ES-I3 (cell line): ENCODE measurements around the gene DAPK1.

ENCODE experiments used
- H3K36me3 ChIP-seq: 2 replicates; pipeline ENCODE4 v1.6.1; 2013; ENCODE audit warnings: mild to moderate bottlenecking, low read length, control low read depth, moderate library complexity; ENCODE audit not compliant: insufficient read depth
- H3K4me1 ChIP-seq: 2 replicates; pipeline ENCODE4 v1.6.1; 2013; ENCODE audit warnings: mild to moderate bottlenecking, control low read depth, low read length; ENCODE audit not compliant: insufficient read depth
- H3K9ac ChIP-seq: 2 replicates; pipeline ENCODE4 v1.6.1; 2013; ENCODE audit warnings: low read depth, mild to moderate bottlenecking, low read length, moderate library complexity
- H3K9me3 ChIP-seq: 2 replicates; pipeline ENCODE4 v1.6.1; 2013; ENCODE audit warnings: mild to moderate bottlenecking, low read length, moderate library complexity; ENCODE audit not compliant: control insufficient read depth, insufficient read depth

DAPK1 gene

GRCh38 chr9:87694236-87694755 is 196.6 kb downstream of the DAPK1 start:
- Histone ChIP-seq H3K9me3 (no peaks in the 10 kb centered on the region), H3K4me1 (no peaks in the 10 kb centered on the region), H3K9ac (no peak overlapping the region), H3K36me3 (peaks cover 7% of the 10 kb centered on the region; the same call in 1 of the 2 replicates)

- Histone ChIP-seq H3K36me3 (peaks cover 7% of the 10 kb centered on the region), H3K9ac (no peak overlapping the region), H3K4me1 (no peaks in the 10 kb centered on the region), H3K9me3 (no peaks in the 10 kb centered on the region)
Observed at GRCh38 chr9:87695523-87695922, 197.9 kb downstream of the DAPK1 start.

GRCh38 chr9:87696641-87697040 is 199.0 kb downstream of the DAPK1 start:
- Histone ChIP-seq H3K9ac (no peak overlapping the region), H3K4me1 (peaks cover under 1% of the 10 kb centered on the region), H3K9me3 (no peaks in the 10 kb centered on the region), H3K36me3 (peaks cover 7% of the 10 kb centered on the region)

DNA sequence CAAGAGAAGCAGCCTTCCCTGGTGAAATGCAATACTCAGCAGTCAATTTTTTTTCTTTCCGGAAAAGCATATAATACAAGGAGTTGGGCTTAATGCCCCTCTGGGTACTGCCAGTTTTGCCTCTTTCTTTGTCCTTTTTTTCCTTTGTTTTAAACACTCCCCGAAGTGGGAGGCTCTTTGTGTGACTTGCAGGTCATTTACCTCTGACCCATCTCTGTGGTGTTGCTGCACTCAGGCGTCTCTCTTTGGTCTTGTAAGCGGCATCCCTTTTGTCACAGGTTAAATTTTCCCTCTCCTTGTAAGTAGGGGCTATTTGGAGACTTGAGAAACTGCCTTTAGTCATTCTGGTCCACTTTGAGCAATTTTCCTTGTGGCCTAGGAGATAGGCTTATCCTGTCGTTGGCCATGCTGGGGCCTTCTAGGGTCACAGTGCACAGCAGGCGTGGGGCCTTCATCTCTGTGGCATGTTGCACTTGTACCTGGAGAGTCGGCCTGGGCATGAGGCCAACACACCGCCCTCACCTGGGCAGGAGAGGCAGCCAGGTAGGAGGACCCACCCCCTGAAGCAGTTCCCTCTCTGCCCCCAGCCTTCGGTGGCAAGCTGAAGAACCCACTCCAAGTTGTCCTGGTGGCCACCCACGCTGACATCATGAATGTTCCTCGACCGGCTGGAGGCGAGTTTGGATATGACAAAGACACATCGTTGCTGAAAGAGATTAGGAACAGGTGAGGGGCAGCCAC is 200.6 kb downstream of the DAPK1 start:
- Histone ChIP-seq H3K9me3 (no peaks in the 10 kb centered on the region), H3K9ac (no peak overlapping the region), H3K4me1 (peaks cover 6% of the 10 kb centered on the region), H3K36me3 (peaks cover 7% of the 10 kb centered on the region)

- Histone ChIP-seq H3K36me3 (peaks cover 7% of the 10 kb centered on the region), H3K9ac (no peak overlapping the region)
Observed at GRCh38 chr9:87699835-87700234, 202.2 kb downstream of the DAPK1 start.

DNA sequence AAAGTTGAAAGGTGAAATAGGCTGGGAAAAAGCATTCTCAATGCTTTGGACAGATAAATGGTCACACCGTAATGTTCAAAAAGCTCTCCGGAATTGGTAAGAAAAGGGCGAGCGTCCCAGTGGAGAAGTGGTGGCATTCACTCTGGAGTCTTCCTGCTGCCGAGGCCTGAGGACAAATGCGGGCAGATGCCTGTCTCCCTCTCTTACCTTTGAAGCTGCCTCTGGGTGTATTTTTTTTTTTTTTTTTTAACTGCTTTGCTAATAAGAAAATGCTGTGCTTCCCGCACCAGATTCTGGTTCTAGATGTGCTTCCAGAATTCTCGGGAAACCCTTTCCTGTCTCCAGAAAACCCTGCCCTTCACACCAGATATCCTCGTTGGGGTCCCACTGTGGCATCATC is 203.8 kb downstream of the DAPK1 start:
- Histone ChIP-seq H3K9me3 (no peaks in the 10 kb centered on the region), H3K36me3 (peaks cover 14% of the 10 kb centered on the region), H3K4me1 (peaks cover 6% of the 10 kb centered on the region), H3K9ac (no peak overlapping the region)

More at GRCh38 chr9:87699835-87700234, 202.2 kb downstream of the DAPK1 start:
- no peaks in the 10 kb centered on the region for H3K9me3 ChIP-seq
- H3K4me1 ChIP-seq = peaks cover 6% of the 10 kb centered on the region

GRCh38 chr9:87701931-87702421 is 204.3 kb downstream of the DAPK1 start:
- H3K36me3 ChIP-seq = peaks cover 18% of the 10 kb centered on the region
- peaks cover 6% of the 10 kb centered on the region for H3K4me1 ChIP-seq
- H3K9ac ChIP-seq = no peak overlapping the region

DNA sequence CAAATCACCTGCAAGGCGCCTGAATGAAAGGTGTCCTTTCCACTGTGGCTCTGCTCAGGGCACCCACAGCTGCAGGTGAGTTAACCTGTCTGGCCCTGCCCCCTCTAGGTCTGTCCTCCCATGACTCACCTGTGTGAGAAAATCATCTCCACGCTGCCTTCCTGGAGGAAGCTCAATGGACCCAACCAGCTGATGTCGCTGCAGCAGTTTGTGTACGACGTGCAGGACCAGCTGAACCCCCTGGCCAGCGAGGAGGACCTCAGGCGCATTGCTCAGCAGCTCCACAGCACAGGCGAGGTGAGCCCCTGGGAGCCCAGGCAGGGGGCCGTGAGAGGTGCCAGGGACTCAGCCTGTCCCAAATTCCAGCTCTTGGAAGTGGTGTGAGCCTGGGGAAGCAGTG is 205.3 kb downstream of the DAPK1 start:
- Histone ChIP-seq H3K9ac (no peak overlapping the region), H3K4me1 (peaks cover 6% of the 10 kb centered on the region), H3K36me3 (peaks cover 12% of the 10 kb centered on the region; the same call in 1 of the 2 replicates), H3K9me3 (no peaks in the 10 kb centered on the region)

More at GRCh38 chr9:87701931-87702421, 204.3 kb downstream of the DAPK1 start:
- no peaks in the 10 kb centered on the region for H3K9me3 ChIP-seq

DNA sequence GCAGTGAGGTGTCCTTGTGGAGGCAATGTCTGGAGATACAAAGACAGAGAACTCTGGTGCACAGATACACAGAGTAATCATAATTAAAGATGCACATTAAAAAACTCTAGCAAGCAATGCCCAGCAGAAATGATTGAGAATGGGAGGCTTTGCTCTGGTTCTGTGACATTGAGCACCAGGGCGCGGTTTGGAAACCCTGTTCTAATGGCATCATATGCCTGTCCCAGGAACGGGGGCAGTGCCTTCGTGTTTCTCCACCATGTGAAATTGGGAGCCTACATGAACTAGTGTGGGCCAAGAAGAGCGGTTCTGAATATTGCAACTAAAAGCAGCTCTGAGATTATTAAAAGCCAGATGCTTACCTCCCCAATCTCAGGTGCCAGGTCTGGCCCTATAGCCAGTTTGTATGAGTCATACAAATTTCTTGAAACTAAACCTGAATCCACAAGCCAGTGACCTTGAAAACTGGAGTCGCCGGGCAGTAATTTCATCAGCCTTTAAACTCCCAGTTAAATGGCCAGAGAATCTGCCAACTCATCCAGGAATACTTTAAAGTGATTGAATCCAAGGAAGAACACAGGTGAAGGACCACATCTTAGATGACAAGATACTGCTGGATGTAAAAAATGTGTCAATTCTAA is 206.1 kb downstream of the DAPK1 start:
- Histone ChIP-seq H3K36me3 (peaks cover 12% of the 10 kb centered on the region; the same call in 1 of the 2 replicates), H3K9me3 (no peaks in the 10 kb centered on the region), H3K9ac (no peak overlapping the region), H3K4me1 (peaks cover 6% of the 10 kb centered on the region)

GRCh38 chr9:87704342-87704741 is 206.7 kb downstream of the DAPK1 start:
- H3K4me1 ChIP-seq = peaks cover 6% of the 10 kb centered on the region
- no peak overlapping the region for H3K9ac ChIP-seq
- H3K36me3 ChIP-seq = peaks cover 12% of the 10 kb centered on the region; the same call in 1 of the 2 replicates
- H3K9me3 ChIP-seq = no peaks in the 10 kb centered on the region

DNA sequence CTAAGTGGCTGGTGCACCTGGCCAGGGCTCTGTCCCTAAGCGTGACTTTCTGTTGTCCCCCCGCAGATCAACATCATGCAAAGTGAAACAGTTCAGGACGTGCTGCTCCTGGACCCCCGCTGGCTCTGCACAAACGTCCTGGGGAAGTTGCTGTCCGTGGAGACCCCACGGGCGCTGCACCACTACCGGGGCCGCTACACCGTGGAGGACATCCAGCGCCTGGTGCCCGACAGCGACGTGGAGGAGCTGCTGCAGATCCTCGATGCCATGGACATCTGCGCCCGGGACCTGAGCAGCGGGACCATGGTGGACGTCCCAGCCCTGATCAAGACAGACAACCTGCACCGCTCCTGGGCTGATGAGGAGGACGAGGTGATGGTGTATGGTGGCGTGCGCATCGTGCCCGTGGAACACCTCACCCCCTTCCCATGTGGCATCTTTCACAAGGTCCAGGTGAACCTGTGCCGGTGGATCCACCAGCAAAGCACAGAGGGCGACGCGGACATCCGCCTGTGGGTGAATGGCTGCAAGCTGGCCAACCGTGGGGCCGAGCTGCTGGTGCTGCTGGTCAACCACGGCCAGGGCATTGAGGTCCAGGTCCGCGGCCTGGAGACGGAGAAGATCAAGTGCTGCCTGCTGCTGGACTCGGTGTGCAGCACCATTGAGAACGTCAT is 208.5 kb downstream of the DAPK1 start:
- H3K4me1 ChIP-seq = peaks cover 6% of the 10 kb centered on the region
- H3K9ac ChIP-seq = no peak overlapping the region
- peaks cover 12% of the 10 kb centered on the region; the same call in 1 of the 2 replicates for H3K36me3 ChIP-seq
- H3K9me3 ChIP-seq = no peaks in the 10 kb centered on the region

DNA sequence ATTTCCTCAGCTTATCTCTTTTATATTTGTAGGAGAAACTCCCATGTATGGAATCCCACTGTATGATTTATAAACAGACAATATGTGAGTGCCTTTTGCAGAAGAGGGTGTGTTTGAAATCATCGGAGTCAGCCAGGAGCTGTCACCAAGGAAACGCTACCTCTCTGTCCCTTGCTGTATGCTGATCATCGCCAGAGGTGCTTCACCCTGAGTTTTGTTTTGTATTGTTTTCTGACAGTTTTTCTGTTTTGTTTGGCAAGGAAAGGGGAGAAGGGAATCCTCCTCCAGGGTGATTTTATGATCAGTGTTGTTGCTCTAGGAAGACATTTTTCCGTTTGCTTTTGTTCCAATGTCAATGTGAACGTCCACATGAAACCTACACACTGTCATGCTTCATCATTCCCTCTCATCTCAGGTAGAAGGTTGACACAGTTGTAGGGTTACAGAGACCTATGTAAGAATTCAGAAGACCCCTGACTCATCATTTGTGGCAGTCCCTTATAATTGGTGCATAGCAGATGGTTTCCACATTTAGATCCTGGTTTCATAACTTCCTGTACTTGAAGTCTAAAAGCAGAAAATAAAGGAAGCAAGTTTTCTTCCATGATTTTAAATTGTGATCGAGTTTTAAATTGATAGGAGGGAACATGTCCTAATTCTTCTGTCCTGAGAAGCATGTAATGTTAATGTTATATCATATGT is 210.3 kb downstream of the DAPK1 start:
- Histone ChIP-seq H3K36me3 (peaks cover 12% of the 10 kb centered on the region; the same call in 1 of the 2 replicates), H3K9ac (no peak overlapping the region), H3K9me3 (no peaks in the 10 kb centered on the region), H3K4me1 (no peaks in the 10 kb centered on the region)

- Histone ChIP-seq H3K9me3 (no peaks in the 10 kb centered on the region), H3K36me3 (peaks cover 12% of the 10 kb centered on the region; the same call in 1 of the 2 replicates), H3K4me1 (no peaks in the 10 kb centered on the region), H3K9ac (no peak overlapping the region)
Observed at GRCh38 chr9:87708546-87708945, 210.9 kb downstream of the DAPK1 start.
